Chondrocyte (in vitro differentiated cells): ENCODE data around the gene ERG. TPM values are rescaled to one million over a fixed set of nuclear protein-coding genes. Genes with fewer than 3 reads are reported as not detected.

Experiments
- DNase-seq: peaks from one replicate; pipeline ENCODE4 v3.0.0; 2021; ENCODE audit warnings: mixed read lengths, low spot score
- H3K27ac Mint-ChIP-seq: one replicate; pipeline ENCODE4 v1.8.0; 2021; ENCODE audit warnings: mild to moderate bottlenecking, moderate library complexity, mixed read lengths; ENCODE audit not compliant: unreplicated experiment
- H3K27me3 Mint-ChIP-seq: 2 replicates; pipeline ENCODE4 v1.8.0; 2021; ENCODE audit warnings: low read depth, mixed read lengths
- H3K36me3 Mint-ChIP-seq: 2 replicates; pipeline ENCODE4 v1.8.0; 2021; ENCODE audit warnings: low read depth, mixed read lengths
- H3K4me1 Mint-ChIP-seq: 2 replicates; pipeline ENCODE4 v1.8.0; 2021; ENCODE audit warnings: low read depth, mild to moderate bottlenecking, mixed read lengths
- H3K4me3 Mint-ChIP-seq: one replicate; pipeline ENCODE4 v1.8.0; 2021; ENCODE audit warnings: mild to moderate bottlenecking, moderate library complexity, mixed read lengths; ENCODE audit not compliant: unreplicated experiment
- H3K9me3 Mint-ChIP-seq: 2 replicates; pipeline ENCODE4 v1.8.0; 2021; ENCODE audit warnings: low read depth, mixed read lengths
- total RNA-seq: library from RNA; stranded (reverse); gene quantifications from 3 replicates; pipeline ENCODE4 v1.2.1, GENCODE V29; 2021
- TF ChIP-seq, protein P1 (sequence below): fragments of 200-600 bp; sonication (generic); IDR thresholded peaks from 2 replicates; pipeline ENCODE4 v1.5.0; 2021; ENCODE audit warnings: antibody characterized with exemption, mild to moderate bottlenecking, moderate library complexity

ERG gene
- total RNA-seq, 1 donor from 2014 or later = 33.4 TPM

DNA sequence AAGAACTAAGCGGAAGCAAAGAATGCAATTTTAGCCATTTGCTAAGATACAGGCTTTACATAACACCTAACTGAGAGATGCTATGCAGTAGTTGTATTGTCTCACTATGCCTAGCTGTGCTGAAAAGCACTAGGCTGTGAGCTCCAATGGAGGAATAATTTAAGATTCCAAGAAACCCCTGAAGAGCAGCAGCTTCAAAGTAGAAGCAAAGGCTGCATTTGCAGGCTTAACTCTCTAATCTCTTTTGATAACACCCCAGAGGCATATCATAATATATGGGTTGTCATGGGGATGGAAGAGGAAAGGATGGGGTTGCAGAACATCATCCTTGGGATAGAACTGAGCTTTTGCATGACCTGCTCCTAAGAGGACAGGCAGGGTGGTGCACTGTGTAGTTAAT, 102.0 kb downstream of the ERG start:
- no peaks in the 10 kb centered on the region for H3K27me3 Mint-ChIP-seq
- H3K36me3 Mint-ChIP-seq = peaks cover 42% of the 10 kb centered on the region

DNA sequence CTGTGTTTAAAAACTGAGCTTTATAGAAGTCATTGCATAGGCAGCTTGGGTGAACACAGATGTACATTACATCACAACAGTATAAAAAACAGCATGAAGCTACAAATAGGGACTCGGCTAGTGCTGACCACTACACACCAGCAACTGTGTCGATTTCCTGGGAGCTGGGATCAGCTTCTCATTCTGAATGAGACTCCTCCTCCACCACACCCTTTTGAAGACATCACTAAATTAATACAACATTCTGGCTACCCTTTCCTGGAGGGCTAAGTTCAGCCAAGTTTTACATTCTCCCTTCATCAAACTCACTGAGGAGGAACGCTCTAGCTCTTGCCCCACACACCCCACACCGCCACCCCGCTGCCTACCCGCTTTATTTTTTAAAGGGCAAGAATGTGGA, 102.7 kb downstream of the ERG start:
- no peaks in the 10 kb centered on the region for H3K9me3 Mint-ChIP-seq
- H3K27me3 Mint-ChIP-seq = no peaks in the 10 kb centered on the region
- peaks cover 3% of the 10 kb centered on the region for H3K4me1 Mint-ChIP-seq
- no peak overlapping the region for H3K4me3 Mint-ChIP-seq
- no peak overlapping the region for H3K27ac Mint-ChIP-seq
- no peak for DNase-seq
- TF ChIP-seq, protein P1, sequence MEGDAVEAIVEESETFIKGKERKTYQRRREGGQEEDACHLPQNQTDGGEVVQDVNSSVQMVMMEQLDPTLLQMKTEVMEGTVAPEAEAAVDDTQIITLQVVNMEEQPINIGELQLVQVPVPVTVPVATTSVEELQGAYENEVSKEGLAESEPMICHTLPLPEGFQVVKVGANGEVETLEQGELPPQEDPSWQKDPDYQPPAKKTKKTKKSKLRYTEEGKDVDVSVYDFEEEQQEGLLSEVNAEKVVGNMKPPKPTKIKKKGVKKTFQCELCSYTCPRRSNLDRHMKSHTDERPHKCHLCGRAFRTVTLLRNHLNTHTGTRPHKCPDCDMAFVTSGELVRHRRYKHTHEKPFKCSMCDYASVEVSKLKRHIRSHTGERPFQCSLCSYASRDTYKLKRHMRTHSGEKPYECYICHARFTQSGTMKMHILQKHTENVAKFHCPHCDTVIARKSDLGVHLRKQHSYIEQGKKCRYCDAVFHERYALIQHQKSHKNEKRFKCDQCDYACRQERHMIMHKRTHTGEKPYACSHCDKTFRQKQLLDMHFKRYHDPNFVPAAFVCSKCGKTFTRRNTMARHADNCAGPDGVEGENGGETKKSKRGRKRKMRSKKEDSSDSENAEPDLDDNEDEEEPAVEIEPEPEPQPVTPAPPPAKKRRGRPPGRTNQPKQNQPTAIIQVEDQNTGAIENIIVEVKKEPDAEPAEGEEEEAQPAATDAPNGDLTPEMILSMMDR = no peak
- H3K36me3 Mint-ChIP-seq = peaks cover 39% of the 10 kb centered on the region

More for the DNA sequence above, 102.0 kb downstream of the ERG start:
- TF ChIP-seq, protein P1 = no peak
- no peak overlapping the region for H3K4me3 Mint-ChIP-seq
- no peaks in the 10 kb centered on the region for H3K9me3 Mint-ChIP-seq
- peaks cover 3% of the 10 kb centered on the region for H3K4me1 Mint-ChIP-seq
- no peak for DNase-seq
- no peak overlapping the region for H3K27ac Mint-ChIP-seq

DNA sequence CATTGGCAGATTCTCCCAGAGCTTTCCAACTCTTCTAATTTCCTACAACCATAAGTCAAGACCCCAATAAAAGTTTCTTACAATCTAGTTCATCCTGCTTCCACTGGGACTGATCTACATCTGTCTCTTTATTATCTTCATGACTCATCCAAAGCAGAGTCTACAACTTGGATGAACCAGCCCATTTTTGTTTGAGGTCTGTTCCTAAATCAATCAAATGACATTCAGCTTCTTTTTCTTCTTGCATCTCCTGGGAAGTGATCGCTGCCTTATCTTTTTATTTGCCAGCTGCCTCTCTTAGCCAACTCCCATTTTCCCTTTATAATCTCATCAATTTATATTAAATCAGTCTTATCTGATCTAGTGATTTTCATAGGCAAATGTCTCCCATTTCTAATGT, 105.6 kb downstream of the ERG start:
- Mint-ChIP-seq H3K36me3 (peaks cover 24% of the 10 kb centered on the region), H3K4me3 (no peak overlapping the region), H3K27me3 (no peaks in the 10 kb centered on the region), H3K9me3 (no peaks in the 10 kb centered on the region), H3K27ac (no peak overlapping the region), H3K4me1 (peaks cover 27% of the 10 kb centered on the region)
- TF ChIP-seq, protein P1 = no peak
- DNase-seq = no peak

DNA sequence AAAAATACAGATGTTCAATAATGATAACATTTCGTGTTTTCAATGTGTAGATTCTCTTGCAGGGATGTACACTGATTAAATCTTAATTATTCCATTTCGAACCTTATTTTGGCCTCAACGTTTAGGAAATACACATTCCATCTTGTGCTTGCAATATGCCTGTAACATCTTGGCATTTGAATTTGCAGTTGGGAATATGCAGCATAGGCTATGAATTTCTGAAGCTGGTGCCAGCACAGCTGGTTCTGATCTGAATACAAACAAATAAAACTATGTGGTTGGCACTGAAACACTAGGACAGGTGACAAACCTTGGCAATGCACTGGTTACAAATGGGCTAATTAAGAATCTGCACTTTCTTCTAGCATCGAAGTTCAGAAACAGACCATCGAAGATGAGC, 108.4 kb downstream of the ERG start:
- H3K27ac Mint-ChIP-seq = no peak overlapping the region
- H3K4me3 Mint-ChIP-seq = no peak overlapping the region
- peaks cover 14% of the 10 kb centered on the region for H3K36me3 Mint-ChIP-seq
- peaks cover 38% of the 10 kb centered on the region for H3K4me1 Mint-ChIP-seq
- TF ChIP-seq, protein P1 = no peak
- H3K9me3 Mint-ChIP-seq = no peaks in the 10 kb centered on the region
- H3K27me3 Mint-ChIP-seq = no peaks in the 10 kb centered on the region
- DNase-seq = no peak

DNA sequence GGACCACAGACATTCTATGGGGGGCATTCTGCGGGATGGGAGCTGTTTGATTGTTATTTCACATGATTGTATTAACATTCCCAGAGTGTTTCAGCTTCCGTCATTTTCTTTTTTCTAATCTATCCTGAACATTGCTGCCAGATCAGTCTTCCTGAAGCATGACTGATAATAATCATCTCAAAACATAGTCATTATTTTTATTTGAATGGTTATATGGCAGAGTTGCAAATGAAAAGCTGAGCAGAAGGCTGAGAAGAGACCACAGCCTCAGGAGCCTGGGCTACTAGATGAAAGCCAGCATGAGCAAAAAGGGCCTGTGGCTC, 109.0 kb downstream of the ERG start:
- H3K36me3 Mint-ChIP-seq = peaks cover 13% of the 10 kb centered on the region
- TF ChIP-seq, protein P1 = no peak
- no peak overlapping the region for H3K4me3 Mint-ChIP-seq
- no peak for DNase-seq
- H3K27ac Mint-ChIP-seq = no peak overlapping the region
- peaks cover 38% of the 10 kb centered on the region for H3K4me1 Mint-ChIP-seq
- no peaks in the 10 kb centered on the region for H3K9me3 Mint-ChIP-seq
- no peaks in the 10 kb centered on the region for H3K27me3 Mint-ChIP-seq
